OCI-LY1 (cell line): ENCODE results near the gene ZNF155.
"Not testable (repeated sequence)": the region's sequence is repeated elsewhere in the genome, so short reads cannot be mapped to it uniquely, and the experiment has no call there.

Experiments
- H2AFZ ChIP-seq: fragments of 200-600 bp; sonication (generic), shearing (Covaris generic); 2 replicates; pipeline ENCODE4 v1.6.0; 2014; ENCODE audit warnings: antibody characterized with exemption, mild to moderate bottlenecking, low read length
- H3F3A ChIP-seq: fragments of 200-600 bp; sonication (generic), shearing (Covaris generic); 2 replicates; pipeline ENCODE4 v1.6.0; 2014; ENCODE audit warnings: mild to moderate bottlenecking, antibody characterized with exemption, low read length, moderate library complexity; ENCODE audit not compliant: insufficient read depth
- H3K27ac ChIP-seq: fragments of 200-600 bp; sonication (generic); 2 replicates; pipeline ENCODE4 v1.5.1; 2014; ENCODE audit warnings: low read length, mixed run types, mild to moderate bottlenecking, low read depth; ENCODE audit not compliant: poor library complexity, severe bottlenecking
- H3K27me3 ChIP-seq: fragments of 200-600 bp; sonication (generic); 2 replicates; pipeline ENCODE4 v1.6.0; 2014; ENCODE audit warnings: antibody characterized with exemption, mild to moderate bottlenecking, low read length, moderate library complexity; ENCODE audit not compliant: insufficient read depth
- H3K36me3 ChIP-seq: fragments of 200-600 bp; sonication (generic); 2 replicates; pipeline ENCODE4 v1.6.1; 2014; ENCODE audit warnings: mild to moderate bottlenecking, antibody characterized with exemption, low read length, moderate library complexity, mixed read lengths; ENCODE audit not compliant: insufficient read depth
- H3K4me1 ChIP-seq: fragments of 200-600 bp; sonication (generic); 2 replicates; pipeline ENCODE4 v1.5.1; 2014; ENCODE audit warnings: mild to moderate bottlenecking, low read length, moderate library complexity; ENCODE audit not compliant: insufficient read depth, severe bottlenecking
- H3K4me2 ChIP-seq: fragments of 200-600 bp; sonication (generic), shearing (Covaris generic); 2 replicates; pipeline ENCODE4 v1.6.1; 2014; ENCODE audit warnings: low read length
- H3K4me3 ChIP-seq: fragments of 200-600 bp; sonication (generic); 2 replicates; pipeline ENCODE4 v1.5.1; 2014; ENCODE audit warnings: low read length, low read depth, mild to moderate bottlenecking, mixed read lengths; ENCODE audit not compliant: poor library complexity, severe bottlenecking
- H3K79me2 ChIP-seq: fragments of 200-600 bp; shearing (Covaris generic); 2 replicates; pipeline ENCODE4 v1.6.1; 2016; ENCODE audit warnings: mixed run types, low read length, mixed read lengths; ENCODE audit not compliant: insufficient read depth
- H3K9ac ChIP-seq: fragments of 200-600 bp; sonication (generic), shearing (Covaris generic); 2 replicates; pipeline ENCODE4 v1.6.1; 2014; ENCODE audit warnings: mild to moderate bottlenecking, low read length, mixed read lengths
- H3K9me2 ChIP-seq: fragments of 200-600 bp; sonication (generic), shearing (Covaris generic); 2 replicates; pipeline ENCODE4 v1.6.1; 2014; ENCODE audit warnings: low read depth, mild to moderate bottlenecking, low read length, mixed read lengths
- H3K9me3 ChIP-seq: fragments of 200-600 bp; shearing (Covaris generic); 2 replicates; pipeline ENCODE4 v1.6.1; 2014; ENCODE audit warnings: low read length, mixed read lengths
- H4K20me1 ChIP-seq: fragments of 200-600 bp; sonication (generic), shearing (Covaris generic); 2 replicates; pipeline ENCODE4 v1.6.0; 2016; ENCODE audit warnings: mild to moderate bottlenecking, low read length; ENCODE audit not compliant: insufficient read depth
- CTCF ChIP-seq: fragments of 200-600 bp; sonication (generic), shearing (Covaris generic); IDR thresholded peaks from 2 replicates; pipeline ENCODE4 v1.5.1; 2017; ENCODE audit warnings: mild to moderate bottlenecking, antibody characterized with exemption, low read length, moderate library complexity, mixed read lengths
- EZH2 ChIP-seq: fragments of 200-600 bp; sonication (generic), shearing (Covaris generic); IDR thresholded peaks from 2 replicates; pipeline ENCODE4 v1.8.0; 2017; ENCODE audit warnings: borderline replicate concordance, mixed run types, mild to moderate bottlenecking, antibody characterized with exemption, low read length, moderate library complexity, mixed read lengths

Gene ZNF155

GRCh38 chr19:43939557-43940260, 44.3 kb upstream of the ZNF155 start:
- Histone ChIP-seq H4K20me1 (no peaks in the 10 kb centered on the region), H3K9ac (no peak overlapping the region), H3K27ac (no peak overlapping the region), H3K4me3 (no peak overlapping the region), H3K4me1 (peaks cover 8% of the 10 kb centered on the region), H2AFZ (no peak overlapping the region), H3K36me3 (no peaks in the 10 kb centered on the region; the same call in 1 of the 2 replicates), H3K9me2 (no peaks in the 10 kb centered on the region), H3K27me3 (no peaks in the 10 kb centered on the region), H3K4me2 (no peak overlapping the region), H3K9me3 (peaks cover 11% of the 10 kb centered on the region; the same call in 1 of the 2 replicates), H3K79me2 (no peaks in the 10 kb centered on the region), H3F3A (no peaks in the 10 kb centered on the region)
- TF ChIP-seq CTCF (no peak), EZH2 (no peak)

GRCh38 chr19:43940719-43941118, 43.3 kb upstream of the ZNF155 start:
- H3K4me3 ChIP-seq: no peak overlapping the region
- H3K9me2 ChIP-seq: no peaks in the 10 kb centered on the region
- no peaks in the 10 kb centered on the region for H3F3A ChIP-seq
- peaks cover 3% of the 10 kb centered on the region for H3K4me1 ChIP-seq
- no peak overlapping the region for H3K27ac ChIP-seq
- no peak overlapping the region for H3K9ac ChIP-seq
- H4K20me1 ChIP-seq: no peaks in the 10 kb centered on the region
- H3K36me3 ChIP-seq: no peaks in the 10 kb centered on the region; the same call in 1 of the 2 replicates
- H3K4me2 ChIP-seq: no peak overlapping the region
- H3K79me2 ChIP-seq: no peaks in the 10 kb centered on the region
- H3K27me3 ChIP-seq: no peaks in the 10 kb centered on the region
- no peak overlapping the region for H2AFZ ChIP-seq
- H3K9me3 ChIP-seq: peaks cover 11% of the 10 kb centered on the region; the same call in 1 of the 2 replicates
- TF ChIP-seq CTCF: no peak
- no peak for TF ChIP-seq EZH2

GRCh38 chr19:43941209-43941608, 42.8 kb upstream of the ZNF155 start:
- Histone ChIP-seq H3K4me3 (no peak overlapping the region), H3K4me1 (no peaks in the 10 kb centered on the region), H3K4me2 (no peak overlapping the region), H3K27ac (no peak overlapping the region), H3F3A (no peaks in the 10 kb centered on the region), H3K79me2 (no peaks in the 10 kb centered on the region), H3K36me3 (no peaks in the 10 kb centered on the region; the same call in 1 of the 2 replicates), H3K9me3 (peaks cover 7% of the 10 kb centered on the region; the same call in 1 of the 2 replicates), H4K20me1 (no peaks in the 10 kb centered on the region), H3K9me2 (no peaks in the 10 kb centered on the region), H3K9ac (no peak overlapping the region), H2AFZ (no peak overlapping the region), H3K27me3 (no peaks in the 10 kb centered on the region)
- TF ChIP-seq CTCF (no peak), EZH2 (no peak)

GRCh38 chr19:43947412-43947811, 36.6 kb upstream of the ZNF155 start:
- not testable (repeated sequence) for H3K9me2 ChIP-seq, H3K27ac ChIP-seq, H3K9me3 ChIP-seq, H3K27me3 ChIP-seq, H3K4me3 ChIP-seq, H3K4me2 ChIP-seq, H3K36me3 ChIP-seq, H3K79me2 ChIP-seq, H4K20me1 ChIP-seq, H2AFZ ChIP-seq, H3F3A ChIP-seq, H3K9ac ChIP-seq, H3K4me1 ChIP-seq

GRCh38 chr19:43949803-43950202, 34.2 kb upstream of the ZNF155 start:
- not testable (repeated sequence) for H3K9me3 ChIP-seq, H3K36me3 ChIP-seq, H2AFZ ChIP-seq, H3K9me2 ChIP-seq, H3K27ac ChIP-seq, H3F3A ChIP-seq, H3K79me2 ChIP-seq, H3K4me2 ChIP-seq, H3K9ac ChIP-seq, H3K4me1 ChIP-seq, H4K20me1 ChIP-seq, H3K4me3 ChIP-seq, H3K27me3 ChIP-seq
